Measurements from ENCODE around the gene NDUFB6. TPM values are rescaled to one million over a fixed set of nuclear protein-coding genes. Genes with fewer than 3 reads are reported as not detected.
"Not testable (repeated sequence)": the region's sequence is repeated elsewhere in the genome, so short reads cannot be mapped to it uniquely, and the experiment has no call there.

NDUFB6 gene
- total RNA-seq, 3 donors from 2014 or later: 26.2 to 37.4 (median 30.0) TPM

DNA sequence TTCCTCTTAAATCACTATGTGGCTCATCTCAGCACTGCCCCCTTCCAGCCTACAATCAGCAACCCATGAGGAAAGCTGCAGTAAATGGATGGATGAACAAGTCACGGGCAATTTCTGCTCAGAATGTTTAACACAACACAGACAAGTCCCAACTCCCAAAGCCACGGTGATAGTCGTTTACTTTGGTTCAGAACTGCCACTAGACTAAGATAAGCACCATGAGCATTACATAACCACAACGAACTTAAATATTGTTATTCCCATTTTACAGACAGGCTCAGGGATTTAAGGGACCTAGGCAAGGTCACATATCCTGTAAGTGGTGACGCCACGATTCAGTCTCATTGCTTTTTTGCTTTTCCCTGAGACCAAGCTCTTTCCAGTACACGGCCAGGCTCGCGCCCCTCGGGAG is 22.8 kb downstream of the NDUFB6 start:
- H3K27me3 ChIP-seq: no peaks in the 10 kb centered on the region
- TF ChIP-seq, protein P1, sequence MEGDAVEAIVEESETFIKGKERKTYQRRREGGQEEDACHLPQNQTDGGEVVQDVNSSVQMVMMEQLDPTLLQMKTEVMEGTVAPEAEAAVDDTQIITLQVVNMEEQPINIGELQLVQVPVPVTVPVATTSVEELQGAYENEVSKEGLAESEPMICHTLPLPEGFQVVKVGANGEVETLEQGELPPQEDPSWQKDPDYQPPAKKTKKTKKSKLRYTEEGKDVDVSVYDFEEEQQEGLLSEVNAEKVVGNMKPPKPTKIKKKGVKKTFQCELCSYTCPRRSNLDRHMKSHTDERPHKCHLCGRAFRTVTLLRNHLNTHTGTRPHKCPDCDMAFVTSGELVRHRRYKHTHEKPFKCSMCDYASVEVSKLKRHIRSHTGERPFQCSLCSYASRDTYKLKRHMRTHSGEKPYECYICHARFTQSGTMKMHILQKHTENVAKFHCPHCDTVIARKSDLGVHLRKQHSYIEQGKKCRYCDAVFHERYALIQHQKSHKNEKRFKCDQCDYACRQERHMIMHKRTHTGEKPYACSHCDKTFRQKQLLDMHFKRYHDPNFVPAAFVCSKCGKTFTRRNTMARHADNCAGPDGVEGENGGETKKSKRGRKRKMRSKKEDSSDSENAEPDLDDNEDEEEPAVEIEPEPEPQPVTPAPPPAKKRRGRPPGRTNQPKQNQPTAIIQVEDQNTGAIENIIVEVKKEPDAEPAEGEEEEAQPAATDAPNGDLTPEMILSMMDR (IDR thresholded peaks at IDR 0.05): no peak
- TF ChIP-seq POLR2AphosphoS5 (IDR thresholded peaks at IDR 0.05): no peak
- no peak for TF ChIP-seq POLR2A (IDR thresholded peaks at IDR 0.05)
- H3K36me3 ChIP-seq: no peaks in the 10 kb centered on the region
- peaks cover 0 to 7% of the 10 kb centered on the region in 2 donors for H3K4me1 ChIP-seq
- peak overlapping the region; percentile 69 to 84 (median 76) for H3K4me3 ChIP-seq
- intact Hi-C loops (cut with DNase I; ENCODE audit: low total_unique reads): loop anchor here (10.0 kb wide), 1 partner anchor 165 kb away; the partner anchor contains the start of gene ACO1
- DNase-seq (ENCODE audit: low spot score in 2 of 2): no peak
- H3K27ac ChIP-seq: peak overlapping the region; percentile 96 to 97
- no peaks in the 10 kb centered on the region for H3K9me3 ChIP-seq

DNA sequence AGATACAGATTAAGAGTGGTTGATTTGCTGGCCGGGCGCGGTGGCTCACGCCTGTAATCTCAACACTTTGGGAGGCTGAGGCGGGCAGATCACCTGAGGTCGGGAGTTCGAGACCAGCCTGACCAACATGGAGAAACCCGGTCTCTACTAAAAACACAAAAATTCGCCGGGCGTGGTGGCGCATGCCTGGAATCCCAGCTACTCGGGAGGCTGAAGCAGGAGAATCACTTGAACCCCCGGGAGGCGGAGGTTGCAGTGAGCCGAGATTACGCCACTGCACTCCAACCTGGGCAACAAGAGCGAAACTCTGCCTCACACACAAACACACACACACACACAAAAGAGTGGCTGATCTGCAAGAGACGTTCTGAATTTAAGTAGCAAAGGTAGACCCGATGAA is 24.7 kb downstream of the NDUFB6 start:
- H3K4me1 ChIP-seq; H3K27me3 ChIP-seq; H3K4me3 ChIP-seq; H3K9me3 ChIP-seq; H3K36me3 ChIP-seq; intact Hi-C loops (cut with DNase I; ENCODE audit: low total_unique reads); H3K27ac ChIP-seq; DNase-seq (ENCODE audit: low spot score in 2 of 2): not testable (repeated sequence)

DNA sequence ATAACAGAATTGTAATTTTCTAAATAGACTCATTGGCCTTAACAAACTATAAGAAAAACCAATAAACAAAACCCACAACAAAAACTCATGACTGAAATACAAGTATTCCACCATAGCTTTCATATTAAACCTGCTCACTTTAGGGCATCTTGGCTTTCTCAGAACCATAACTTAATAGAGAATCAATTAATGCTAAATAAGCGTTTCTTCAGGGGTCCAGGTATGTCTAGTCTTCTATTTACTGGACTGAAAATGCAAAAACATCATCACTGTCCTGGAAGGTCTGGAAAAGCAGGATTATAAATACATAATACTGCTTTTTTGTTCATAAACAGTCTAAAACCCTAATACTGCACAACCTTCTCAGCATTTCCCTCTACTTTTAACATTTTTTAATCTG is 27.1 kb downstream of the NDUFB6 start:
- Histone ChIP-seq H3K9me3 (no peaks in the 10 kb centered on the region), H3K27ac (no peak overlapping the region), H3K4me3 (no peak overlapping the region), H3K4me1 (peaks cover 0 to 7% of the 10 kb centered on the region in 2 donors), H3K27me3 (no peaks in the 10 kb centered on the region), H3K36me3 (peaks cover 6% of the 10 kb centered on the region)
- intact Hi-C loops (cut with DNase I; ENCODE audit: low total_unique reads): no loop called here
- TF ChIP-seq, protein P1 (IDR thresholded peaks at IDR 0.05): no peak
- no peak for TF ChIP-seq POLR2A (IDR thresholded peaks at IDR 0.05)
- no peak for TF ChIP-seq POLR2AphosphoS5 (IDR thresholded peaks at IDR 0.05)
- no peak for DNase-seq (ENCODE audit: low spot score in 2 of 2)

DNA sequence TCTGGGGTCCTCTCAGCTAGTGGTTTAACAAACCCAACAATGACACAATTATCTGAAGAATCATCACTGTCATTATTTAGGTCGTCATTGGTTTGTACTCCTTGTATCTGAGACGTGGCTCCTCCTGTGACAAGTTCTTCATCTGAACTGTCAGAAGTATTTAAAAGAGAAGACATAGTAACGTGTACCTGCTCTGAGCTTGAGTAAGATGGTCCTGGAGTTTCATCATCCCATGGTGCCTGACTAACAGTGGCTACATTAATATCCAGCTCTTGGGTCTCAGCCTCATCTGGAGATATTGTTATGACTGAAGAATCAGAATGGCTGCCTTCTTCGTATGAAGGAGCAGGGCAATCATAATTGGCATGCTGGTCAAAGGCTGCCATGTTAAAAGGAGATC is 29.9 kb downstream of the NDUFB6 start:
- TF ChIP-seq POLR2AphosphoS5 (IDR thresholded peaks at IDR 0.05) (no peak), POLR2A (IDR thresholded peaks at IDR 0.05) (no peak)
- TF ChIP-seq, protein P1 (IDR thresholded peaks at IDR 0.05): no peak
- no peak for DNase-seq (ENCODE audit: low spot score in 2 of 2)
- Histone ChIP-seq H3K4me1 (no peaks in the 10 kb centered on the region), H3K27ac (no peak overlapping the region), H3K9me3 (no peaks in the 10 kb centered on the region), H3K27me3 (no peaks in the 10 kb centered on the region), H3K4me3 (no peak overlapping the region), H3K36me3 (peaks cover 6% of the 10 kb centered on the region)
- intact Hi-C loops (cut with DNase I; ENCODE audit: low total_unique reads): no loop called here

DNA sequence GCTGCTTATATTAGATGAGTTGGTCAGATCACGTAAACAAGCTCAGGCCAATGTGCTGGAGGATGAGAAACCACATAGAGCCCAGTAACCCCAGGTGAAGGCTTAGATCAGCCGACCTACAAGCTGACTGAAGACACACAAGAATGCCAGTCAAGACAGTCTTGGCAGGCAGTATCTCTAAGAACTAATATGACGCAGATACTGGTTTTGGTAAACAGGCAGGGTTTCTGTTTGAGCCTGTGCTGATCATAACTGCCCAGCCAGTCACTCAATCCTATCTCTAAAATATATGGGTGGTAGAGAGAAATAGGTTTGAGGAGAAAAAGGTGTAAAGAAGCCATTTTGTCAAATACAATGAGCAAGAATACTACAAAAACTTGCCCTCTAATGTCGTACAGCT is 39.1 kb downstream of the NDUFB6 start:
- Histone ChIP-seq H3K9me3 (no peaks in the 10 kb centered on the region), H3K36me3 (no peaks in the 10 kb centered on the region), H3K4me3 (no peak overlapping the region), H3K27ac (no peak overlapping the region), H3K4me1 (no peaks in the 10 kb centered on the region), H3K27me3 (no peaks in the 10 kb centered on the region)
- no peak for DNase-seq (ENCODE audit: low spot score in 2 of 2)
- TF ChIP-seq POLR2AphosphoS5 (IDR thresholded peaks at IDR 0.05): no peak
- TF ChIP-seq, protein P1 (IDR thresholded peaks at IDR 0.05): no peak
- TF ChIP-seq POLR2A (IDR thresholded peaks at IDR 0.05): no peak
- intact Hi-C loops (cut with DNase I; ENCODE audit: low total_unique reads): no loop called here

DNA sequence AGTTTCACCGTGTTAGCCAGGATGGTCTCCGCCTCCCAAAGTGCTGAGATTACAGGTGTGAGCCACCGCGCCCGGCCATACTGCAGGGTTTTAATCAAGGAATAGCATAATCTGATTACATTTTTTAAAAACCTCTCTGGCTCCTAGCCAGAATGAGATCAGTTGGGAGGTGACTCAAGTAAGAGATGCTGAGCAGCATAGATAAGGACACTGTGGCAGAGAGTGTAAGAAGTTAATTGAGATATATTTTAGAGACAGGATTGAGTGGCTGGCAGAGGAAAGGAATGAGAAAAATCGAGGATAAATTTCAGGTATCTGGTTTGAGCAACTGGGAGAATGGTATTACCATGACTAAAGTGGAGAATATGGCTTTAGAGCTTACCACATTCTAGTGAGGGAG is 39.6 kb downstream of the NDUFB6 start:
- no peak overlapping the region for H3K4me3 ChIP-seq
- TF ChIP-seq POLR2AphosphoS5 (IDR thresholded peaks at IDR 0.05) (no peak), POLR2A (IDR thresholded peaks at IDR 0.05) (no peak)
- TF ChIP-seq, protein P1 (IDR thresholded peaks at IDR 0.05): no peak
- no peak for DNase-seq (ENCODE audit: low spot score in 2 of 2)
- no peaks in the 10 kb centered on the region for H3K4me1 ChIP-seq
- H3K27me3 ChIP-seq: no peaks in the 10 kb centered on the region
- no peak overlapping the region for H3K27ac ChIP-seq
- H3K36me3 ChIP-seq: no peaks in the 10 kb centered on the region
- H3K9me3 ChIP-seq: no peaks in the 10 kb centered on the region
- intact Hi-C loops (cut with DNase I; ENCODE audit: low total_unique reads): no loop called here
